GM18870 (cell line): ENCODE measurements around the gene PPARG.

Experiments used
- ATAC-seq: cut with Tn5 transposase; IDR thresholded peaks from one replicate; pipeline ENCODE4 v1.9.1; 2021; ENCODE audit warnings: moderate library complexity; ENCODE audit not compliant: unreplicated experiment

PPARG gene

GRCh38 chr3:12308517-12308916 lies 19.6 kb downstream of the PPARG start:
- no peak for ATAC-seq

GRCh38 chr3:12309716-12310115 lies 20.8 kb downstream of the PPARG start:
- no peak for ATAC-seq

- no peak for ATAC-seq
Measured at GRCh38 chr3:12312010-12312409, 23.1 kb downstream of the PPARG start.

GRCh38 chr3:12313519-12313918 lies 24.6 kb downstream of the PPARG start:
- no peak for ATAC-seq

GRCh38 chr3:12316253-12316652 lies 27.4 kb downstream of the PPARG start:
- ATAC-seq: no peak

GRCh38 chr3:12316729-12317351 lies 28.0 kb downstream of the PPARG start:
- ATAC-seq: peak; percentile 52

- no peak for ATAC-seq
Measured at GRCh38 chr3:12317914-12318313, 29.0 kb downstream of the PPARG start.

- ATAC-seq: no peak
Measured at GRCh38 chr3:12318758-12319621, 30.1 kb downstream of the PPARG start.

GRCh38 chr3:12321015-12321414 lies 32.1 kb downstream of the PPARG start:
- ATAC-seq: no peak

DNA sequence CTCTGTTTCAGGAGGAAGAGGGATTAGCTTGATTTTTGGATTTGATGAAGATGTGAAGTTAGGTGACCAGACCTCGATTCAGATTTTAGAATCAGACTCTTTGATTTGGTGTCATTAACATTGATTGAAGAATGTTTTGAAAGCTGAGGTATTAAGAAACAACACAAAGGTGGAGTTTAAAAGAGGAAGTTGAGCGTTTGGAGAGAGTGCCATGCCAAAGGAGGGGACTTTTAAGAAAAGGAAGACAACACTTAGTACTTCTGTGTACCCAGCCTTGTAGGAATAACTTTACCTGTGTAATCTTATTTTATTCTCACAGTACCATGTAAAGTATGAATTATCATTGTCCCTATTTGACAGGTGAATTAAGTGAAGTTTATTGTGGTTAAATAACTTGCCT lies 34.4 kb downstream of the PPARG start:
- ATAC-seq: no peak

- ATAC-seq: no peak
Measured at GRCh38 chr3:12325586-12326515, 37.0 kb downstream of the PPARG start.

DNA sequence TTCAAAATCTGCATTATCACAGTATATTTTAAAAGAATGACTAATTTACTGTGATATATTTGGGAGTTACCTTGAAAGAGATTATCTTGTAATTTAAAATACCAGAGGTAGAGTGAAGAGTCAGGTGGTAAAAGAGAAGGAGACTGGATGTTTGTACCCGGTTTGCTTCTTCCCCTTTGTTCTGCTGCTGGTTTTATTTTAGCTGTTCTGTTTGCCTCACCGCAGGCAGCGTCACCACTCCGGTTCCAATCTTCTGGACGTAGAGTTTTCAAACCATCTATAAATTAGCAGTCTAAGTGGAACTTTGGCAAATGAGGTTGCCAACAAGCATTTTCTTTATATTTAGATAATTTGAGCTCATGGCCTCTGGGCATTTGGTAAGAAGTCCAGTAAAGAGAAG lies 38.2 kb downstream of the PPARG start:
- no peak for ATAC-seq

DNA sequence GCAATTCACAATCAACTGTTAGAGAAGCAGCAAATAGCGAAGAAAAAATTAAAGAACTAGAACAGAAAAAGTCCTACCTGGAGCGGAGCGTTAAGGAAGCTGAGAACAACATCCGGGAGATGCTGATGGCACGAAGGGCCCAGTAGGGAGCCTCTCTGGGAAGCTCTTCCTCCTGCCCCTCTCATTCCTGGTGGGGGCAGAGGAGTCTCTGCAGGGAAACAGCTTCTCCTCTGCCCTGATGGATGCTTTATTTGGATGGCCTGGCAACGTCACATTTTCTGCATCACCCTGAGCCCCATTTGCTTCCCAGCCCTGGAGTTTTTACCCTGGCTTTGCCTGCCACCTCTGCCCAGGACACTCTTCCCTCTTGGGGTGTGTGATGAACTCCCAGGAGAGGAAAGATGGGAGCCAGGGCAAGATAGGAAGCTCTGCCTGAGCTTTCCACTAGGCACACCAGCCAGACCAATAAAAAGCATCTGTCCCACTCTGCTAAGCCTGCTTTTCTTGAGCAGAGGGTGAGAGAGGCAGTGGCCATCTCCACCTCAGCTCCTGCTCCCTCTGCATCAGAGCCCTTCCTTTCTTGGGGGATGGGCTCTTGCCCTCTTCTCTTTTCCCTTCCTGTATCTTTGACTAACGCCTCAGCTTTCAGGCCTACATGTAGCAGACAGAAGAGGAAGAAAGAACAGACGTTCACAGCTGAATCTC lies 39.4 kb downstream of the PPARG start:
- ATAC-seq: no peak

DNA sequence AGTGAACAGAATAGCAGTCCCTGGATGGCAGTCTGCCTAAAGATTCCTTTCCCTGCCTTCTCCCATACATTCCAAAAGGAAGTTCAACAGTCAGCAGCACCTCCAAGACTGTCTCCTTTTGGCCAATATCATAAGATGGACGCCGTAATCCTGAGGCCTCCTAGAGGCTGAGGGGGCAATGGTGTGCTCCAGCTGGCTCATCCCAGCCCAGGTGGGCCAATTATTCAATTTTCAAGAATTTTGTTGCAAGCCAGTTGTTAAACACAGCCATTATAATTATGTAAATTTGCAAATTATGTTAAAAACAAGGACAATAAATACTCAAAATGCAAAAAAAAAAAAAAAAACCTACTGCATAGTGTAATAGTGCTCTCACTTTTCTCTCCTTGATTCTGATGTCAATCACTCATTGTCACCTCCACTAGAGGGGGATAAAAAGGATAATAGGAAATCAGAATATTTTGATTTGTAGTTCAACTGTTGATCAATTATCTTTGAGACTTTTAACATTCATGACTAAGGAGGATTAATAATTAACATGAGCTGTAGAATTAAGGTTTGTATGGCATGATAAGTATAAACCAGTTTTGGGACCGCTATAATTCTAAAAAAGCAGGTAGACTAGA lies 40.1 kb downstream of the PPARG start:
- ATAC-seq: no peak

GRCh38 chr3:12334786-12335185 lies 45.9 kb downstream of the PPARG start:
- no peak for ATAC-seq

DNA sequence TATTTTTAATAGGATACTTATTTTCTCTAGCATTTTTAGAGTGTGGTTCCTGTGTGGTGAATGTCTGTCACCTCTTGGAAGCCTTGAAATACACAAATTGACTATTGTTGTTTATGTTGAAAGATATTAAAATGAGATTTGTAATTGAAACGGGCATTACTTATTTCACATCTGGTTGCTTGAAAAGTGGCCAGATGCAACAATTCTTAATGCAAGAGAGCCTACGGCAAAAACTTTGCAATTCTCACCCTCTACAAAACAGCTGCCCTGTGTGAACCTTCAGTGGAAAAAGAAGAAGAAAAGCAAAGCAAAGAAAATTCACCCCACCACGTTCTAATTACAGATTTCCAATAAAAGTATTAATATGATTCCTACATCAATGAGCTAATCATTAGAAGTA lies 46.6 kb downstream of the PPARG start:
- ATAC-seq: no peak

DNA sequence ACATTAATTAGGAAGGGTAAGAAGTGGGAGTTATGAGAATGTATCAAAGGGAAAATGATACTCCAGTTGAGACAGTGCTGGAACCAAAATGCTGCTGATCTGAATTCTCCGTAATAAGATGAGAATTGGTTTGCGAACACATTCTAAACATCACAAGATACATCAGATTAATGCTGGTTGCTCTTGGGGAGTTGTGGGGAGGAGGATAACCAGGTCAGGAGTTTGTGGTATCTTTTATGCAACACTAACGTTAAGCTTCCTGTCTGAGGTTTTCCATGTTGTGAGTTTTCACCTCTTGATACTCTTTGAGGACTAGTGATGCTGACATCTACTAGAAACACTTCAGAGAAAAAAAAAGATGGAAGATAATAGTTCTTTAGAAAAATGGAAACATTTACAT lies 47.2 kb downstream of the PPARG start:
- no peak for ATAC-seq

GRCh38 chr3:12338595-12339546 lies 50.0 kb downstream of the PPARG start:
- ATAC-seq: no peak
